Activated CD4-positive, alpha-beta T cell treated with anti-CD3 and anti-CD28 coated beads for 36 hours (primary cell): ENCODE results near the gene CCDC127. TPM values are rescaled to one million over a fixed set of nuclear protein-coding genes. Genes with fewer than 3 reads are reported as not detected.
"Not testable (repeated sequence)": the region's sequence is repeated elsewhere in the genome, so short reads cannot be mapped to it uniquely, and the experiment has no call there.

Experiments
- ATAC-seq: fragments of 200-7000 bp; cut with Tn5 transposase; one replicate; pipeline ENCODE4 v1.10.0; 2021; ENCODE audit warnings: mild to moderate bottlenecking, moderate library complexity
- CTCF ChIA-PET: fragments of 350-600 bp; sonication (Branson Sonifier 250); formaldehyde crosslinking; loops from one replicate; lab custom pipeline; 2021; ENCODE audit warnings: antibody characterized with exemption; lab: Charles Lee
- POLR2A ChIA-PET: fragments of 350-600 bp; sonication (Branson Sonifier 250); formaldehyde crosslinking; loops from one replicate; lab custom pipeline; 2021; ENCODE audit warnings: antibody characterized with exemption, inconsistent platforms; lab: Charles Lee
- DNase-seq: peaks from one replicate; pipeline ENCODE4 v3.0.0-alpha.2; 2020
- H3K27ac Mint-ChIP-seq: one replicate; pipeline ENCODE4 v1.8.0; 2021; ENCODE audit warnings: mixed read lengths
- H3K27me3 Mint-ChIP-seq: one replicate; pipeline ENCODE4 v1.8.0; 2021; ENCODE audit warnings: mixed read lengths
- H3K36me3 Mint-ChIP-seq: one replicate; pipeline ENCODE4 v1.8.0; 2021; ENCODE audit warnings: low read depth, mixed read lengths
- H3K4me1 Mint-ChIP-seq: one replicate; pipeline ENCODE4 v1.8.0; 2021; ENCODE audit warnings: mixed read lengths
- H3K4me3 Mint-ChIP-seq: one replicate; pipeline ENCODE4 v1.8.0; 2021; ENCODE audit warnings: mild to moderate bottlenecking, moderate library complexity, mixed read lengths
- H3K9me3 Mint-ChIP-seq: one replicate; pipeline ENCODE4 v1.8.0; 2021; ENCODE audit warnings: low read depth, mixed read lengths
- intact Hi-C, 2 experiments: fragments of 100-400 bp; cut with DNase I in 1 of 2; cut with micrococcal nuclease in 1 of 2; formaldehyde crosslinking; loops; one replicate each; pipeline versions ENCODE4 v1.14.2 to v1.15.1; 2022 to 2024; cut with DNase I, micrococcal nuclease
- total RNA-seq, 2 experiments: library from RNA; stranded (reverse); gene quantifications; one replicate each; pipeline ENCODE4 v1.2.3, GENCODE V29; 2021

The CCDC127 gene
- total RNA-seq, 2 experiments from 2014 or later = 6.0 to 7.0 TPM

GRCh38 chr5:203246-203930 is 14.6 kb downstream of the CCDC127 start:
- intact Hi-C loops = no loop called here
- POLR2A ChIA-PET = no interaction called here

GRCh38 chr5:201672-202071 is 16.3 kb downstream of the CCDC127 start:
- DNase-seq = no peak
- peaks cover 9% of the 10 kb centered on the region for H3K36me3 Mint-ChIP-seq
- no peaks in the 10 kb centered on the region for H3K9me3 Mint-ChIP-seq
- intact Hi-C loops = no loop called here
- H3K4me1 Mint-ChIP-seq = no peaks in the 10 kb centered on the region
- H3K27ac Mint-ChIP-seq = no peak overlapping the region
- POLR2A ChIA-PET = no interaction called here
- ATAC-seq = no peak
- H3K27me3 Mint-ChIP-seq = no peaks in the 10 kb centered on the region
- H3K4me3 Mint-ChIP-seq = no peak overlapping the region
- CTCF ChIA-PET = interaction anchor here (1.3 kb wide), 1 partner anchor 13 kb away, joined by 3 read pairs; no protein-coding TSS in a partner anchor

More at GRCh38 chr5:203246-203930, 14.6 kb downstream of the CCDC127 start:
- CTCF ChIA-PET = interaction anchor here (0.6 kb wide), 1 partner anchor 34 kb away, joined by 5 read pairs; no protein-coding TSS in a partner anchor
- Mint-ChIP-seq H3K36me3 (peaks cover 14% of the 10 kb centered on the region), H3K27me3 (no peaks in the 10 kb centered on the region), H3K4me3 (no peak overlapping the region), H3K9me3 (no peaks in the 10 kb centered on the region), H3K27ac (no peak overlapping the region), H3K4me1 (peaks cover 2% of the 10 kb centered on the region)
- ATAC-seq (no peak), DNase-seq (no peak)

- H3K9me3 Mint-ChIP-seq = no peaks in the 10 kb centered on the region
- H3K27me3 Mint-ChIP-seq = no peaks in the 10 kb centered on the region
- no peak overlapping the region for H3K27ac Mint-ChIP-seq
- ATAC-seq (no peak), DNase-seq (no peak)
- peaks cover 9% of the 10 kb centered on the region for H3K36me3 Mint-ChIP-seq
- CTCF ChIA-PET = interaction anchor here (1.3 kb wide), 1 partner anchor 12 kb away, joined by 3 read pairs; no protein-coding TSS in a partner anchor
- intact Hi-C loops = no loop called here
- H3K4me1 Mint-ChIP-seq = no peaks in the 10 kb centered on the region
- POLR2A ChIA-PET = no interaction called here
- H3K4me3 Mint-ChIP-seq = no peak overlapping the region
Observed at GRCh38 chr5:200985-201384, 17.0 kb downstream of the CCDC127 start.

DNA sequence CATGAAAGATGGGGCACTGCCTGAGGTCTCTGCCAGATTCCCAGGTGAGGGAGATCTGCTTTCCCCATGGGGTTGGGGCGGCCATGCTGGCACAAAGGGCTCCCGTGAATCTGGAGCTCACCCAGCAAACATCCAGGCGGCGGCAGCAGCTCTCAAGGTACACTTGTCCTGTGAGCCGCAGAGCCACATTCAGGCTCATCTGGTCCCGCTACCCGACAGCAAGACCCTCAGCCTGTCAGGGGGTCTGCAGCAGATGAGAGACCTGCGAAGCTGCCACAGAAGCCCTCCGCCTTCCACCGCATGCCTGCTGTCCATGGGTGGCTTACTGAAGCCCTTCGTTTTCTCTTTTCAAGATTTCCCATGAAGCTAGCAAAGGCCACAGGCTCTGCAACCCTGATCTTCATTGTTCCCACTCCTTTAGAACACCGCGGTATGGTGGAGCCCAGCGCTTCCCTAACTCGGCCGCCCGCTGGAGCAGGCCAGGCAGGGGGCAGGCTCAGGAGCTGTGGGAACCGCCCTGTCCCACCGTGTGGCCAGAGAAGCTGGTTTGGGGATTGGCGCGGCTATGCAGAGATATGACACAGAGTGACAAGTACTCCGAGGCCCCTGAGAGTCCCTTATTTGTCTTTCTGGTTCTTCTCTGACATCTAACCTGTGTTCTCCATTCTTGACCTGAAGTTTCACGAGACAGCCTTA is 17.9 kb downstream of the CCDC127 start:
- no peaks in the 10 kb centered on the region for H3K27me3 Mint-ChIP-seq
- H3K27ac Mint-ChIP-seq = no peak overlapping the region
- H3K4me3 Mint-ChIP-seq = no peak overlapping the region
- H3K9me3 Mint-ChIP-seq = no peaks in the 10 kb centered on the region
- peaks cover 9% of the 10 kb centered on the region for H3K36me3 Mint-ChIP-seq
- no peaks in the 10 kb centered on the region for H3K4me1 Mint-ChIP-seq
- intact Hi-C loops = no loop called here
- DNase-seq (no peak), ATAC-seq (no peak)
- ChIA-PET POLR2A (no interaction called here), CTCF (no interaction called here)

- peaks cover 2% of the 10 kb centered on the region for H3K36me3 Mint-ChIP-seq
- ChIA-PET CTCF (no interaction called here), POLR2A (no interaction called here)
- intact Hi-C loops = no loop called here
- DNase-seq = no peak
- no peaks in the 10 kb centered on the region for H3K4me1 Mint-ChIP-seq
- no peaks in the 10 kb centered on the region for H3K27me3 Mint-ChIP-seq
- ATAC-seq = no peak
- no peaks in the 10 kb centered on the region for H3K9me3 Mint-ChIP-seq
- H3K27ac Mint-ChIP-seq = no peak overlapping the region
- H3K4me3 Mint-ChIP-seq = no peak overlapping the region
Observed at GRCh38 chr5:199197-199949, 18.6 kb downstream of the CCDC127 start.

DNA sequence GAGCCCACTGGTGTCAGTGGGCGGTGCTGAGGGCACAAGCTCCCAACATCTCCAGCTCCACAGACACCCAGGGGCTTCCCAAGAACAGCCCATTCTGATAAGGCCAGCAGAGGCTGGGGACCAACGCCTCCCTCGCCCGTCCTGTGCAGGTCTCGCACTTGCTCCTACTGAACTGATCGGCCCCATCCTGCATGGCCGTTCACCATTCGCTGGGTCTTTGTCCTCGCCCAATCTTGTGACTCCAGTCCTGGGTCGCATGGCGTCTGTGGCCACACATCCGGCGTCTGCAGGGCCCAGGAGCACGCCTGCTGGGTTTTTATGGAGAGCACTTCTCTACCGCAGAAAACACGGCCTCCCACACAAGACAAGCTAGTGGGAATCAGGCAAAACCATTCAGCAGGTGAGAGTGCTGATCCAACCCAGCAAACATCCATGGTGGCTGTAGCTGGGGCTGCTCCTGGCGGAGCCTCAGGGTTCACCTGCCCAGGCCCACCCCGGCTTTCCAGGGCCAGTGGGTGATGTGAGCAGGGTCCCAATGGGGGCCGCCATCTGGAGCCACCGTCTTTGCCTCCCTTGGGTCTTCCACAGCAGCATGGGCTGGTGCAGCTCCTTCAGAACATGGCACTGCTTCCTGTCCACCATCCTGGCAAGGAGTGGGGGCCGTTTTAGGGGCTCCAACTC is 19.3 kb downstream of the CCDC127 start:
- no peak for ATAC-seq

GRCh38 chr5:197892-198489 is 20.0 kb downstream of the CCDC127 start:
- CTCF ChIA-PET = no interaction called here
- intact Hi-C loops = no loop called here

More for the DNA sequence above, 19.3 kb downstream of the CCDC127 start:
- no peak overlapping the region for H3K4me3 Mint-ChIP-seq
- H3K4me1 Mint-ChIP-seq = no peaks in the 10 kb centered on the region
- POLR2A ChIA-PET = no interaction called here
- CTCF ChIA-PET = no interaction called here
- no peaks in the 10 kb centered on the region for H3K9me3 Mint-ChIP-seq
- no peak for DNase-seq
- no peaks in the 10 kb centered on the region for H3K27me3 Mint-ChIP-seq
- H3K36me3 Mint-ChIP-seq = peaks cover 2% of the 10 kb centered on the region
- intact Hi-C loops = no loop called here
- H3K27ac Mint-ChIP-seq = no peak overlapping the region

GRCh38 chr5:197031-197430 is 20.9 kb downstream of the CCDC127 start:
- H3K9me3 Mint-ChIP-seq, POLR2A ChIA-PET, H3K36me3 Mint-ChIP-seq, intact Hi-C loops, ATAC-seq, DNase-seq, CTCF ChIA-PET, H3K4me3 Mint-ChIP-seq, H3K4me1 Mint-ChIP-seq, H3K27ac Mint-ChIP-seq, H3K27me3 Mint-ChIP-seq: not testable (repeated sequence)

More at GRCh38 chr5:197892-198489, 20.0 kb downstream of the CCDC127 start:
- Mint-ChIP-seq H3K4me3 (no peak overlapping the region), H3K4me1 (no peaks in the 10 kb centered on the region), H3K36me3 (peaks cover 2% of the 10 kb centered on the region), H3K9me3 (no peaks in the 10 kb centered on the region), H3K27ac (no peak overlapping the region), H3K27me3 (no peaks in the 10 kb centered on the region)
- no peak for DNase-seq
- POLR2A ChIA-PET = no interaction called here
- no peak for ATAC-seq

DNA sequence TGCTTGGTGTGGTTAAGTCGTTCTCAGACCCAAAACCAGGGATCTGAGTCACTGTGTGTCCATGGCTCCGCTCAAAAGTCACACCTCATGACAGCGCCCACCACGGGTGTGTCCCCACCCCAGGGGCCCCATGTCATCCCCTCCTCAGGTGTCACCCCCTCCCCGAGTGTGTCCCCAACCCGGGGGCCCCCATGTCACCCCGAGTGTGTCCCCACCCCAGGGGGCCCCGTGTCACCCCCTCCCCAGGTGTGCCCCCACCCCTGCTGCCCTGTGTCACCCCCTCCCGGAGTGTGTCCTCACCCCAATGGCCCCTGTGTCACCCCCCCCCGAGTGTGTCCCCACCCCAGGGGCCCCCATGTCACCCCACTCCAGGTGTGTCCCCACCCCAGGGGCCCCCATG is 21.6 kb downstream of the CCDC127 start:
- Mint-ChIP-seq H3K27me3 (no peaks in the 10 kb centered on the region), H3K36me3 (no peaks in the 10 kb centered on the region), H3K4me3 (no peak overlapping the region), H3K4me1 (no peaks in the 10 kb centered on the region), H3K27ac (no peak overlapping the region), H3K9me3 (no peaks in the 10 kb centered on the region)
- CTCF ChIA-PET = no interaction called here
- intact Hi-C loops = no loop called here
- POLR2A ChIA-PET = no interaction called here
- ATAC-seq = no peak
- no peak for DNase-seq

- Mint-ChIP-seq H3K27me3 (no peaks in the 10 kb centered on the region), H3K4me3 (no peak overlapping the region), H3K9me3 (no peaks in the 10 kb centered on the region), H3K36me3 (no peaks in the 10 kb centered on the region), H3K4me1 (no peaks in the 10 kb centered on the region), H3K27ac (no peak overlapping the region)
- ChIA-PET POLR2A (no interaction called here), CTCF (interaction anchor here (0.6 kb wide), 1 partner anchor 978 kb away, joined by 3 read pairs; no protein-coding TSS in a partner anchor)
- ATAC-seq = no peak
- no peak for DNase-seq
- intact Hi-C loops = no loop called here
Observed at GRCh38 chr5:195401-196160, 22.4 kb downstream of the CCDC127 start.
